Measurements from ENCODE around the gene AFF2. TPM values are rescaled to one million over a fixed set of nuclear protein-coding genes. Genes with fewer than 3 reads are reported as not detected.

The AFF2 gene
- polyA plus RNA-seq, 1 of the 3 experiments (the other 2 are of a cell fraction) = not detected

DNA sequence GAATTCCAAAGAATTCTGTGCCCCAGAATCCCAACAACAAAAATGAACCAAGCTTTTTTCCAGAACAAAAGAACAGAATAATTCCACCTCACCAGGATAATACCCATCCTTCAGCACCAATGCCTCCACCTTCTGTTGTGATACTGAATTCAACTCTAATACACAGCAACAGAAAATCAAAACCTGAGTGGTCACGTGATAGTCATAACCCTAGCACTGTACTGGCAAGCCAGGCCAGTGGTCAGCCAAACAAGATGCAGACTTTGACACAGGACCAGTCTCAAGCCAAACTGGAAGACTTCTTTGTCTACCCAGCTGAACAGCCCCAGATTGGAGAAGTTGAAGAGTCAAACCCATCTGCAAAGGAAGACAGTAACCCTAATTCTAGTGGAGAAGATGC lies 161.6 kb downstream of the AFF2 start:
- no peak for DNase-seq
- Histone ChIP-seq H3K4me3 (ENCODE audit: low read depth in 2 of 2, low read length in 1 of 2) (no peak overlapping the region), H3K27ac (ENCODE audit: low read depth in 2 of 2, low read length in 1 of 2) (no peak overlapping the region), H4K20me1 (ENCODE audit: insufficient read depth) (no peaks in the 10 kb centered on the region), H3K9me2 (no peaks in the 10 kb centered on the region), H3K9me3 (no peaks in the 10 kb centered on the region), H3K36me3 (replicated peaks in 1 of 2; ENCODE audit: control insufficient read depth in 1 of 2, insufficient read depth in 2 of 2, low read length in 1 of 2) (no peaks in the 10 kb centered on the region), H3K4me1 (ENCODE audit: control insufficient read depth in 1 of 2, insufficient read depth in 2 of 2, low read depth in 1 of 2, low read length in 1 of 2) (no peaks in the 10 kb centered on the region), H3F3A (replicated peaks; ENCODE audit: insufficient read depth) (no peaks in the 10 kb centered on the region), H3K9ac (no peak overlapping the region), H3K27me3 (ENCODE audit: insufficient read depth) (no peaks in the 10 kb centered on the region), H2AFZ (ENCODE audit: low read depth) (no peak overlapping the region), H3K79me2 (ENCODE audit: insufficient read depth) (no peaks in the 10 kb centered on the region), H3K4me2 (no peak overlapping the region)
- 20% methylated on average over 1 of the region's 1 CpG for WGBS (ENCODE audit: low lambda C conversion rate)
- TF ChIP-seq POLR2AphosphoS5 (IDR thresholded peaks at IDR 0.05; ENCODE audit: low read depth, low read length) (no peak), SIN3A (IDR thresholded peaks at IDR 0.05; ENCODE audit: borderline replicate concordance, low read depth, low read length) (no peak), TCF12 (IDR thresholded peaks at IDR 0.05) (no peak), RFX5 (IDR thresholded peaks at IDR 0.05; ENCODE audit: low read length) (no peak), JUND (IDR thresholded peaks at IDR 0.05) (no peak)
- TF ChIP-seq, protein P1, sequence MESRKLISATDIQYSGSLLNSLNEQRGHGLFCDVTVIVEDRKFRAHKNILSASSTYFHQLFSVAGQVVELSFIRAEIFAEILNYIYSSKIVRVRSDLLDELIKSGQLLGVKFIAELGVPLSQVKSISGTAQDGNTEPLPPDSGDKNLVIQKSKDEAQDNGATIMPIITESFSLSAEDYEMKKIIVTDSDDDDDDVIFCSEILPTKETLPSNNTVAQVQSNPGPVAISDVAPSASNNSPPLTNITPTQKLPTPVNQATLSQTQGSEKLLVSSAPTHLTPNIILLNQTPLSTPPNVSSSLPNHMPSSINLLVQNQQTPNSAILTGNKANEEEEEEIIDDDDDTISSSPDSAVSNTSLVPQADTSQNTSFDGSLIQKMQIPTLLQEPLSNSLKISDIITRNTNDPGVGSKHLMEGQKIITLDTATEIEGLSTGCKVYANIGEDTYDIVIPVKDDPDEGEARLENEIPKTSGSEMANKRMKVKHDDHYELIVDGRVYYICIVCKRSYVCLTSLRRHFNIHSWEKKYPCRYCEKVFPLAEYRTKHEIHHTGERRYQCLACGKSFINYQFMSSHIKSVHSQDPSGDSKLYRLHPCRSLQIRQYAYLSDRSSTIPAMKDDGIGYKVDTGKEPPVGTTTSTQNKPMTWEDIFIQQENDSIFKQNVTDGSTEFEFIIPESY (IDR thresholded peaks at IDR 0.05; ENCODE audit: borderline replicate concordance, low read depth) = no peak
- ChIA-PET POLR2A (no interaction called here), CTCF (no interaction called here)

DNA sequence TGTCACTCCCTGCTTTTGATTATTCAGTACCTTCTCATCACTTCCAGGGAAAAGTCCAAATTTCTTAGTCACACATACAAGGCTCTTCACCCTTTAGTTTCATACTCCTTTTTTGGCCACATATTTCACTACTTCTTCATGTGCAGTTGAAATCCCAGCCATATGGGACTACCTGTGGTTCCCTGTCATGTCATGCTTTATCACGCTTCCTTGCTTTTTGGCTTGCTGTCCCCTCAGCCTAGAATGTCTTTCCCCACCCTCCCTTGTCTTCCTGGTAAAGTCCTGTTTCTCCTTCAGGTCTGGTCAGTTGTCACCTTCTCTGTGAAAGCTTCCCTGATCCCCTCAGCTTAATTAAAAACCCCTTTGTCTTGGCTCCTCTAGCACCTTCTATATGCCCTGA lies 163.8 kb downstream of the AFF2 start:
- POLR2A ChIA-PET = no interaction called here
- Histone ChIP-seq H3K27ac (ENCODE audit: low read depth in 2 of 2, low read length in 1 of 2) (no peak overlapping the region), H3K9ac (no peak overlapping the region), H3K4me2 (no peak overlapping the region), H3F3A (replicated peaks; ENCODE audit: insufficient read depth) (no peaks in the 10 kb centered on the region), H3K4me3 (ENCODE audit: low read depth in 2 of 2, low read length in 1 of 2) (no peak overlapping the region), H3K4me1 (ENCODE audit: control insufficient read depth in 1 of 2, insufficient read depth in 2 of 2, low read depth in 1 of 2, low read length in 1 of 2) (no peaks in the 10 kb centered on the region), H4K20me1 (ENCODE audit: insufficient read depth) (no peaks in the 10 kb centered on the region), H2AFZ (ENCODE audit: low read depth) (no peak overlapping the region), H3K36me3 (replicated peaks in 1 of 2; ENCODE audit: control insufficient read depth in 1 of 2, insufficient read depth in 2 of 2, low read length in 1 of 2) (no peaks in the 10 kb centered on the region), H3K9me3 (no peaks in the 10 kb centered on the region), H3K27me3 (ENCODE audit: insufficient read depth) (no peaks in the 10 kb centered on the region), H3K9me2 (no peaks in the 10 kb centered on the region), H3K79me2 (ENCODE audit: insufficient read depth) (no peaks in the 10 kb centered on the region)
- DNase-seq = no peak
- CTCF ChIA-PET = no interaction called here
- 0% methylated on average over 1 of the region's 1 CpG for WGBS (ENCODE audit: low lambda C conversion rate)
- TF ChIP-seq SIN3A (IDR thresholded peaks at IDR 0.05; ENCODE audit: borderline replicate concordance, low read depth, low read length) (no peak), CHD2 (IDR thresholded peaks at IDR 0.05; ENCODE audit: low read length, partially characterized antibody) (no peak), TAF1 (IDR thresholded peaks at IDR 0.05; ENCODE audit: borderline replicate concordance, low read depth, low read length) (no peak), NFIC (IDR thresholded peaks at IDR 0.05; ENCODE audit: borderline replicate concordance) (no peak), RCOR1 (IDR thresholded peaks at IDR 0.05; ENCODE audit: low read length) (no peak), JUND (IDR thresholded peaks at IDR 0.05) (no peak), RXRA (IDR thresholded peaks at IDR 0.05; ENCODE audit: borderline replicate concordance, low read depth) (no peak), SMC3 (IDR thresholded peaks at IDR 0.05; ENCODE audit: low read depth, low read length) (no peak), FOSL2 (IDR thresholded peaks at IDR 0.05; ENCODE audit: borderline replicate concordance, low read depth) (no peak), TEAD4 (IDR thresholded peaks at IDR 0.05; ENCODE audit: borderline replicate concordance, insufficient read depth) (no peak)

Measured in SK-N-SH (cell line).